IMR-90 (cell line): ENCODE measurements around the gene CAPN5. TPM values are rescaled to one million over a fixed set of nuclear protein-coding genes. Genes with fewer than 3 reads are reported as not detected.
"Not testable (repeated sequence)": the region's sequence is repeated elsewhere in the genome, so short reads cannot be mapped to it uniquely, and the experiment has no call there.

ENCODE experiments used
- ATAC-seq: fragments of 200-7000 bp; cut with Tn5 transposase; 2 replicates; pipeline ENCODE4 v1.9.1; 2020; ENCODE audit warnings: low read depth, mild to moderate bottlenecking, moderate library complexity
- BruUV-seq: library from RNA; stranded (reverse); fragments of 400-500 nt; replicated peaks from 2 replicates; lab custom pipeline; 2021; lab: Mats Ljungman, UMichigan
- CTCF ChIA-PET: fragments of 300-600 bp; formaldehyde crosslinking; extraction: SDS; loops from one replicate; lab custom pipeline; 2021; ENCODE audit warnings: antibody characterized with exemption; lab: Yijun Ruan, JAX
- POLR2A ChIA-PET: fragments of 300-600 bp; sonication (Branson Sonifier 250); formaldehyde crosslinking; loops from one replicate; lab custom pipeline; 2022; ENCODE audit warnings: antibody characterized with exemption; ENCODE audit not compliant: unreplicated experiment; lab: Charles Lee
- DNase-seq: peaks from one replicate; pipeline ENCODE4 v3.0.0; 2013
- H2AFZ ChIP-seq: replicated peaks from 2 replicates; pipeline ENCODE3; 2013; ENCODE audit warnings: low read length, mild to moderate bottlenecking; ENCODE audit not compliant: poor library complexity
- H2AK5ac ChIP-seq: 2 replicates; pipeline ENCODE4 v1.6.1; 2013; ENCODE audit warnings: low read depth, low read length, inconsistent platforms
- H2AK9ac ChIP-seq: replicated peaks from 2 replicates; pipeline ENCODE3; 2013; ENCODE audit warnings: mild to moderate bottlenecking, low read depth, low read length, moderate library complexity; ENCODE audit not compliant: poor library complexity
- H2BK120ac ChIP-seq: 2 replicates; pipeline ENCODE4 v1.6.1; 2013; ENCODE audit warnings: low read depth, low read length, inconsistent platforms
- H2BK15ac ChIP-seq: 3 replicates; pipeline ENCODE4 v1.6.1; 2013; ENCODE audit warnings: low read depth, low read length, inconsistent platforms
- H2BK20ac ChIP-seq: 2 replicates; pipeline ENCODE4 v1.6.1; 2013; ENCODE audit warnings: low read depth, mild to moderate bottlenecking, inconsistent platforms, low read length, moderate library complexity
- H2BK5ac ChIP-seq: 2 replicates; pipeline ENCODE4 v1.6.1; 2013; ENCODE audit warnings: mild to moderate bottlenecking, low read depth, low read length, inconsistent platforms; ENCODE audit not compliant: poor library complexity, severe bottlenecking
- H3K14ac ChIP-seq: replicated peaks from 2 replicates; pipeline ENCODE4 v1.6.1; 2013; ENCODE audit warnings: low read depth, low read length, inconsistent platforms
- H3K18ac ChIP-seq: 2 replicates; pipeline ENCODE4 v1.6.1; 2013; ENCODE audit warnings: low read depth, low read length, control low read depth
- H3K23ac ChIP-seq: 2 replicates; pipeline ENCODE4 v1.6.1; 2013; ENCODE audit warnings: low read depth, low read length, inconsistent platforms
- H3K27ac ChIP-seq: 2 replicates; pipeline ENCODE4 v1.5.1; 2013; ENCODE audit warnings: mild to moderate bottlenecking, control low read depth, low read length; ENCODE audit not compliant: insufficient read depth
- H3K27me3 ChIP-seq: 2 replicates; pipeline ENCODE4 v1.6.1; 2013; ENCODE audit warnings: low read length; ENCODE audit not compliant: control insufficient read depth, insufficient read depth
- H3K36me3 ChIP-seq: 2 replicates; pipeline ENCODE4 v1.6.1; 2013; ENCODE audit warnings: low read length, mixed read lengths; ENCODE audit not compliant: control insufficient read depth, insufficient read depth
- H3K4ac ChIP-seq: 2 replicates; pipeline ENCODE4 v1.6.1; 2013; ENCODE audit warnings: low read depth, low read length, inconsistent platforms
- H3K4me1 ChIP-seq: 2 replicates; pipeline ENCODE4 v1.6.1; 2013; ENCODE audit warnings: low read length, mixed read lengths; ENCODE audit not compliant: control insufficient read depth, insufficient read depth
- H3K4me2 ChIP-seq: 2 replicates; pipeline ENCODE4 v1.6.1; 2013; ENCODE audit warnings: low read depth, mild to moderate bottlenecking, control low read depth, low read length, moderate library complexity
- H3K4me3 ChIP-seq: 2 replicates; pipeline ENCODE4 v1.5.1; 2013; ENCODE audit warnings: low read depth, mild to moderate bottlenecking, control low read depth, low read length, moderate library complexity; ENCODE audit not compliant: insufficient read depth
- H3K56ac ChIP-seq: 2 replicates; pipeline ENCODE4 v1.6.1; 2013; ENCODE audit warnings: low read length, inconsistent platforms; ENCODE audit not compliant: insufficient read depth; ENCODE audit errors: extremely low read depth
- H3K79me1 ChIP-seq, 2 experiments: 2 replicates each; pipeline ENCODE4 v1.6.1; 2013; ENCODE audit warnings: low read length in 2 of 2, inconsistent platforms in 1 of 2, low read depth in 1 of 2
- H3K9ac ChIP-seq: 2 replicates; pipeline ENCODE4 v1.6.1; 2013; ENCODE audit warnings: low read depth, low read length, control low read depth
- H3K9me1 ChIP-seq: 2 replicates; pipeline ENCODE4 v1.6.1; 2013; ENCODE audit warnings: low read length, inconsistent platforms; ENCODE audit not compliant: insufficient read depth
- H3K9me3 ChIP-seq: 2 replicates; pipeline ENCODE4 v1.6.1; 2013; ENCODE audit warnings: low read length; ENCODE audit not compliant: control insufficient read depth, insufficient read depth
- H4K20me1 ChIP-seq: 2 replicates; pipeline ENCODE4 v1.6.1; 2013; ENCODE audit warnings: low read length, inconsistent platforms; ENCODE audit not compliant: insufficient read depth
- H4K5ac ChIP-seq: 2 replicates; pipeline ENCODE4 v1.6.1; 2013; ENCODE audit warnings: mild to moderate bottlenecking, low read depth, low read length, control low read depth
- H4K8ac ChIP-seq, 2 experiments: 2 replicates each; pipeline ENCODE4 v1.6.1; 2013; ENCODE audit warnings: low read depth in 2 of 2, low read length in 2 of 2, control low read depth in 1 of 2, inconsistent platforms in 1 of 2
- H4K91ac ChIP-seq: 2 replicates; pipeline ENCODE4 v1.6.1; 2013; ENCODE audit warnings: low read depth, low read length, inconsistent platforms; ENCODE audit not compliant: insufficient read depth
- WGBS, 2 experiments: methylation state at CpG; one replicate each; pipeline versions ENCODE4 v1.1.5 to v1.1.7; 2013; ENCODE audit warnings: missing lambda C conversion rate in 2 of 2; ENCODE audit not compliant: insufficient read length in 1 of 2; ENCODE audit errors: extremely low coverage in 2 of 2; 5-methylcytosine and 5-hydroxymethylcytosine counted together
- dilution Hi-C: fragments of 300-500 bp; cut with HindIII; formaldehyde crosslinking; loops from one replicate; pipeline ENCODE4 v1.14.3; 2018; ENCODE audit warnings: low sequenced_read_pairs; ENCODE audit not compliant: unreplicated experiment
- in situ Hi-C: fragments of 300-500 bp; cut with MboI; formaldehyde crosslinking; loops from 3 replicates; pipeline ENCODE4 v1.14.3; 2019; ENCODE audit warnings: low sequenced_read_pairs, inconsistent platforms, mixed read lengths
- intact Hi-C: fragments of 100-400 bp; cut with micrococcal nuclease; formaldehyde crosslinking; loops from 2 replicates; pipeline ENCODE4 v1.10.0; 2022
- polyA plus RNA-seq, 3 experiments: library from polyadenylated mRNA; depleted of rRNA; stranded (reverse); fragments of >200 nt; gene quantifications; 2 replicates each; pipeline ENCODE4 v1.2.3, GENCODE V29; 2012; ENCODE audit warnings: low replicate concordance in 1 of 3
- total RNA-seq: library from RNA; depleted of rRNA; stranded (reverse); fragments of >200 nt; gene quantifications from 2 replicates; pipeline ENCODE4 v1.2.3, GENCODE V29; 2012

CAPN5 gene
- total and polyA plus RNA-seq, 2 of the 4 experiments (the other 2 are of a cell fraction): 8.1 to 24.0 TPM

DNA sequence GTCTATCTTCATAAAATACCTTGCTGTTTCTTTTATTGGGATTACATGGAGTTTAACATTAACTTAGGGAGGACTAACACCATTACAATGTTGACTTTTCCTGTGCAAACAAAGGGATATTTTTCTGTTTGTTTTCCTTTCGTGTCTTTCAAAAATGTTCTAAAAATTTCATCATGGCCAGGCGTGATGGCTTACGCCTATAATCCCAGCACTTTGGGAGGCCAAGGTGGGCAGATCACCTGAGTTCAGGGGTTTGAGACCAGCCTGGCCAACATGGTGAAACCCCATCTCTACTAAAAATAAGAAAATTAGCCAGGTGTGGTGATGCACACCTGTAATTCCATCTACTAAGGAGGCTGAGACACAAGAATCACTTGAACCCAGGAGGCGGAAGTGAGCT lies 5.5 kb upstream of the CAPN5 start:
- CTCF ChIA-PET: interaction anchor here (0.6 kb wide), 1 partner anchor 30 kb away, joined by 3 read pairs; no protein-coding TSS in a partner anchor
- WGBS, 2 experiments: no CpG with 5 or more reads among the region's 4 CpGs
- dilution Hi-C loops, H2AFZ ChIP-seq, H2BK20ac ChIP-seq, BruUV-seq, H2AK9ac ChIP-seq, H3K9ac ChIP-seq, H3K9me3 ChIP-seq, in situ Hi-C loops, H3K23ac ChIP-seq, H3K36me3 ChIP-seq, H2BK120ac ChIP-seq, H4K8ac ChIP-seq, H3K4ac ChIP-seq, intact Hi-C loops, H4K20me1 ChIP-seq, H3K9me1 ChIP-seq, H3K56ac ChIP-seq, H3K14ac ChIP-seq, H4K5ac ChIP-seq, H3K4me2 ChIP-seq, H2AK5ac ChIP-seq, DNase-seq, H3K4me3 ChIP-seq, H3K79me1 ChIP-seq, H2BK15ac ChIP-seq, ATAC-seq, H2BK5ac ChIP-seq, H3K27ac ChIP-seq, H4K91ac ChIP-seq, POLR2A ChIA-PET, H3K4me1 ChIP-seq, H3K18ac ChIP-seq: not testable (repeated sequence)
- peaks cover 10% of the 10 kb centered on the region for H3K27me3 ChIP-seq
